ENCODE data around the gene HTR2A. TPM values are rescaled to one million over a fixed set of nuclear protein-coding genes. Genes with fewer than 3 reads are reported as not detected.

HTR2A gene
- polyA plus RNA-seq (2013): not detected in 2 replicates

- peak within 1 kb of the TSS; percentile 62 for H2AFZ ChIP-seq (ENCODE audit: insufficient read depth, low read length, poor library complexity)
- no peak within 1 kb of the TSS for H2BK5ac ChIP-seq (ENCODE audit: low read depth, low read length, poor library complexity)
- H3K27ac ChIP-seq (ENCODE audit: low read depth, low read length): no peak within 1 kb of the TSS
- no peak within 1 kb of the TSS for H2AK5ac ChIP-seq (ENCODE audit: low read length)
- H4K12ac ChIP-seq (ENCODE audit: low read depth, low read length): no peak within 1 kb of the TSS
- H2BK12ac ChIP-seq (ENCODE audit: low read length): no peak within 1 kb of the TSS
- H3K23ac ChIP-seq (ENCODE audit: low read length): no peak within 1 kb of the TSS
- no peaks in the 10 kb centered on the region for H3K4me1 ChIP-seq (ENCODE audit: control insufficient read depth in 1 of 2, insufficient read depth in 2 of 2, low read length in 2 of 2)
- H3K14ac ChIP-seq (ENCODE audit: low read length): no peak within 1 kb of the TSS
- H3K4me2 ChIP-seq (ENCODE audit: low read length): no peak within 1 kb of the TSS
- H4K91ac ChIP-seq (ENCODE audit: low read depth, low read length): no peak within 1 kb of the TSS
- H3K4ac ChIP-seq (ENCODE audit: low read depth, low read length): no peak within 1 kb of the TSS
- no peak within 1 kb of the TSS for H3K4me3 ChIP-seq (ENCODE audit: low read depth, low read length)
- peak in 1 of 2 donors; percentile 4 for DNase-seq
- WGBS (ENCODE audit: extremely low coverage, insufficient coverage, insufficient read length): no CpG with 5 or more reads among the region's 13 CpGs
- no peaks in the 10 kb centered on the region for H3K27me3 ChIP-seq (ENCODE audit: insufficient read depth, low read length)
- H3K79me2 ChIP-seq (ENCODE audit: control insufficient read depth, insufficient read depth, low read length, poor library complexity): no peaks in the 10 kb centered on the region
- no peaks in the 10 kb centered on the region for H3K36me3 ChIP-seq (ENCODE audit: control insufficient read depth in 1 of 2, insufficient read depth in 2 of 2, low read length in 2 of 2)
- peaks cover 2% of the 10 kb centered on the region for H3K79me1 ChIP-seq (ENCODE audit: low read length)
- no peak within 1 kb of the TSS for H2BK120ac ChIP-seq (ENCODE audit: insufficient read depth, low read length, poor library complexity)
- H3K9ac ChIP-seq (ENCODE audit: low read length): no peak within 1 kb of the TSS
- H3K18ac ChIP-seq (ENCODE audit: low read length): no peak within 1 kb of the TSS
- peaks cover 4% of the 10 kb centered on the region for H3K9me3 ChIP-seq (ENCODE audit: insufficient read depth, low read depth, low read length)
- H4K8ac ChIP-seq (ENCODE audit: low read depth, low read length): no peak within 1 kb of the TSS
Measured at GRCh38 chr13:46896341-46897137, at the start of gene HTR2A. TSS of gene HTR2A (minus strand) at chr13:46897053. CDS start at chr13:46895906, 1,147 bp downstream.

GRCh38 chr13:46936525-46936924 is 39.7 kb upstream of the HTR2A start:
- H3K36me3 ChIP-seq (ENCODE audit: control insufficient read depth in 1 of 2, insufficient read depth in 2 of 2, low read length in 2 of 2): no peaks in the 10 kb centered on the region
- H2BK5ac ChIP-seq (ENCODE audit: low read depth, low read length, poor library complexity): no peak overlapping the region
- no peaks in the 10 kb centered on the region for H3K9me3 ChIP-seq (ENCODE audit: insufficient read depth, low read depth, low read length)
- H2AK5ac ChIP-seq (ENCODE audit: low read length): no peak overlapping the region
- H4K12ac ChIP-seq (ENCODE audit: low read depth, low read length): no peak overlapping the region
- H3K27ac ChIP-seq (ENCODE audit: low read depth, low read length): no peak overlapping the region
- no peak overlapping the region for H2BK120ac ChIP-seq (ENCODE audit: insufficient read depth, low read length, poor library complexity)
- H3K23ac ChIP-seq (ENCODE audit: low read length): no peak overlapping the region
- H3K9ac ChIP-seq (ENCODE audit: low read length): peak overlapping the region; percentile 52
- H3K4ac ChIP-seq (ENCODE audit: low read depth, low read length): no peak overlapping the region
- no peak overlapping the region for H3K18ac ChIP-seq (ENCODE audit: low read length)
- no peak overlapping the region for H3K4me2 ChIP-seq (ENCODE audit: low read length)
- no peaks in the 10 kb centered on the region for H3K79me2 ChIP-seq (ENCODE audit: control insufficient read depth, insufficient read depth, low read length, poor library complexity)
- no peak overlapping the region for H4K91ac ChIP-seq (ENCODE audit: low read depth, low read length)
- WGBS (ENCODE audit: extremely low coverage, insufficient coverage, insufficient read length): no CpG with 5 or more reads among the region's 4 CpGs
- H3K14ac ChIP-seq (ENCODE audit: low read length): no peak overlapping the region
- H3K4me1 ChIP-seq (ENCODE audit: control insufficient read depth in 1 of 2, insufficient read depth in 2 of 2, low read length in 2 of 2): no peaks in the 10 kb centered on the region
- H2AFZ ChIP-seq (ENCODE audit: insufficient read depth, low read length, poor library complexity): no peak overlapping the region
- H2BK12ac ChIP-seq (ENCODE audit: low read length): no peak overlapping the region
- H3K4me3 ChIP-seq (ENCODE audit: low read depth, low read length): no peak overlapping the region
- H3K27me3 ChIP-seq (ENCODE audit: insufficient read depth, low read length): no peaks in the 10 kb centered on the region
- no peaks in the 10 kb centered on the region for H3K79me1 ChIP-seq (ENCODE audit: low read length)
- no peak overlapping the region for H4K8ac ChIP-seq (ENCODE audit: low read depth, low read length)
- DNase-seq: no peak

GRCh38 chr13:46934749-46935148 is 37.9 kb upstream of the HTR2A start:
- Histone ChIP-seq H3K4me3 (ENCODE audit: low read depth, low read length) (no peak overlapping the region), H4K12ac (ENCODE audit: low read depth, low read length) (no peak overlapping the region), H2BK12ac (ENCODE audit: low read length) (no peak overlapping the region), H2BK120ac (ENCODE audit: insufficient read depth, low read length, poor library complexity) (no peak overlapping the region), H3K4ac (ENCODE audit: low read depth, low read length) (no peak overlapping the region), H3K79me1 (ENCODE audit: low read length) (no peaks in the 10 kb centered on the region), H4K8ac (ENCODE audit: low read depth, low read length) (no peak overlapping the region), H2AFZ (ENCODE audit: insufficient read depth, low read length, poor library complexity) (no peak overlapping the region), H3K4me1 (ENCODE audit: control insufficient read depth in 1 of 2, insufficient read depth in 2 of 2, low read length in 2 of 2) (no peaks in the 10 kb centered on the region), H3K27ac (ENCODE audit: low read depth, low read length) (no peak overlapping the region), H4K91ac (ENCODE audit: low read depth, low read length) (no peak overlapping the region), H3K9ac (ENCODE audit: low read length) (no peak overlapping the region), H3K36me3 (ENCODE audit: control insufficient read depth in 1 of 2, insufficient read depth in 2 of 2, low read length in 2 of 2) (no peaks in the 10 kb centered on the region), H3K9me3 (ENCODE audit: insufficient read depth, low read depth, low read length) (no peaks in the 10 kb centered on the region), H3K18ac (ENCODE audit: low read length) (no peak overlapping the region), H3K23ac (ENCODE audit: low read length) (no peak overlapping the region), H3K27me3 (ENCODE audit: insufficient read depth, low read length) (no peaks in the 10 kb centered on the region), H2AK5ac (ENCODE audit: low read length) (no peak overlapping the region), H3K14ac (ENCODE audit: low read length) (no peak overlapping the region), H2BK5ac (ENCODE audit: low read depth, low read length, poor library complexity) (no peak overlapping the region), H3K79me2 (ENCODE audit: control insufficient read depth, insufficient read depth, low read length, poor library complexity) (no peaks in the 10 kb centered on the region), H3K4me2 (ENCODE audit: low read length) (no peak overlapping the region)
- DNase-seq: no peak
- WGBS (ENCODE audit: extremely low coverage, insufficient coverage, insufficient read length): no CpG with 5 or more reads among the region's 1 CpG

- Histone ChIP-seq H3K27me3 (ENCODE audit: insufficient read depth, low read length) (no peaks in the 10 kb centered on the region), H3K27ac (ENCODE audit: low read depth, low read length) (no peak overlapping the region), H4K12ac (ENCODE audit: low read depth, low read length) (no peak overlapping the region), H3K36me3 (ENCODE audit: control insufficient read depth in 1 of 2, insufficient read depth in 2 of 2, low read length in 2 of 2) (no peaks in the 10 kb centered on the region), H3K9ac (ENCODE audit: low read length) (no peak overlapping the region), H3K4ac (ENCODE audit: low read depth, low read length) (no peak overlapping the region), H3K18ac (ENCODE audit: low read length) (no peak overlapping the region), H2BK5ac (ENCODE audit: low read depth, low read length, poor library complexity) (no peak overlapping the region), H3K9me3 (ENCODE audit: insufficient read depth, low read depth, low read length) (no peaks in the 10 kb centered on the region), H2BK12ac (ENCODE audit: low read length) (no peak overlapping the region), H2AFZ (ENCODE audit: insufficient read depth, low read length, poor library complexity) (no peak overlapping the region), H3K14ac (ENCODE audit: low read length) (no peak overlapping the region), H3K23ac (ENCODE audit: low read length) (no peak overlapping the region), H3K4me3 (ENCODE audit: low read depth, low read length) (no peak overlapping the region), H4K91ac (ENCODE audit: low read depth, low read length) (no peak overlapping the region), H3K79me1 (ENCODE audit: low read length) (no peaks in the 10 kb centered on the region), H3K4me1 (ENCODE audit: control insufficient read depth in 1 of 2, insufficient read depth in 2 of 2, low read length in 2 of 2) (no peaks in the 10 kb centered on the region), H3K79me2 (ENCODE audit: control insufficient read depth, insufficient read depth, low read length, poor library complexity) (no peaks in the 10 kb centered on the region), H2AK5ac (ENCODE audit: low read length) (no peak overlapping the region), H3K4me2 (ENCODE audit: low read length) (no peak overlapping the region), H4K8ac (ENCODE audit: low read depth, low read length) (no peak overlapping the region), H2BK120ac (ENCODE audit: insufficient read depth, low read length, poor library complexity) (no peak overlapping the region)
- peak in 1 of 2 donors; percentile 15 for DNase-seq
- WGBS (ENCODE audit: extremely low coverage, insufficient coverage, insufficient read length): no CpG with 5 or more reads among the region's 5 CpGs
Measured at GRCh38 chr13:46926916-46927590, 30.2 kb upstream of the HTR2A start.

Data from trophoblast cell (in vitro differentiated cells and primary cell).